SK-N-SH (cell line): ENCODE results near the gene FAM174B. TPM values are rescaled to one million over a fixed set of nuclear protein-coding genes. Genes with fewer than 3 reads are reported as not detected.

Source experiments
- CTCF ChIA-PET: fragments of 300-600, 350-600 bp; formaldehyde crosslinking; extraction: SDS; loops from one replicate; lab custom pipeline; 2021; lab: Yijun Ruan, JAX
- POLR2A ChIA-PET: fragments of 350-600 bp; sonication (Branson Sonifier 250); formaldehyde crosslinking; extraction: SDS; loops from one replicate; lab custom pipeline; 2020; ENCODE audit warnings: antibody characterized with exemption, inconsistent platforms; lab: Yijun Ruan, JAX
- DNase-seq: peaks from one replicate; pipeline ENCODE4 v3.0.0; 2012
- H2AFZ ChIP-seq: fragments of 200-600 bp; sonication (generic); 2 replicates; pipeline ENCODE4 v1.8.1; 2016; ENCODE audit warnings: antibody characterized with exemption, mild to moderate bottlenecking, low read depth
- H3F3A ChIP-seq: fragments of 200-600 bp; sonication (generic); replicated peaks from 2 replicates; pipeline ENCODE3; 2016; ENCODE audit warnings: antibody characterized with exemption, mild to moderate bottlenecking; ENCODE audit not compliant: insufficient read depth
- H3K27ac ChIP-seq, 2 experiments: fragments of 200-500 bp in 1 of 2; fragments of 200-600 bp in 1 of 2; sonication (Bioruptor generic) in 1 of 2; sonication (generic), shearing (Covaris generic) in 1 of 2; 2 replicates each; pipeline versions ENCODE4 v1.5.1 to v1.6.1; 2014 to 2016; ENCODE audit warnings: low read depth in 2 of 2, inconsistent platforms in 1 of 2, low read length in 1 of 2, mild to moderate bottlenecking in 1 of 2, mixed read lengths in 1 of 2
- H3K27me3 ChIP-seq: fragments of 200-600 bp; sonication (generic), shearing (Covaris generic); 2 replicates; pipeline ENCODE4 v1.6.1; 2016; ENCODE audit warnings: mixed run types; ENCODE audit not compliant: insufficient read depth
- H3K36me3 ChIP-seq, 2 experiments: fragments of 200-500 bp in 1 of 2; fragments of 200-600 bp in 1 of 2; sonication (Bioruptor generic) in 1 of 2; sonication (generic) in 1 of 2; replicated peaks in 1 of 2; 2 replicates each; pipeline versions ENCODE3 to v1.5.1; 2014 to 2016; ENCODE audit warnings: low read length in 1 of 2, mild to moderate bottlenecking in 1 of 2; ENCODE audit not compliant: insufficient read depth in 2 of 2, control insufficient read depth in 1 of 2
- H3K4me1 ChIP-seq, 2 experiments: fragments of 200-500 bp in 1 of 2; fragments of 200-600 bp in 1 of 2; sonication (Bioruptor generic) in 1 of 2; sonication (generic), shearing (Covaris generic) in 1 of 2; 2 replicates each; pipeline versions ENCODE4 v1.5.1 to v1.6.1; 2014 to 2016; ENCODE audit warnings: low read depth in 1 of 2, low read length in 1 of 2, mixed run types in 1 of 2; ENCODE audit not compliant: insufficient read depth in 2 of 2, control insufficient read depth in 1 of 2
- H3K4me2 ChIP-seq: fragments of 200-600 bp; sonication (generic), shearing (Covaris generic); 2 replicates; pipeline ENCODE4 v1.6.1; 2017; ENCODE audit warnings: mixed run types
- H3K4me3 ChIP-seq, 2 experiments: fragments of 200-500 bp in 1 of 2; fragments of 200-600 bp in 1 of 2; sonication (Bioruptor generic) in 1 of 2; sonication (generic), shearing (Covaris generic) in 1 of 2; 2 replicates each; pipeline versions ENCODE4 v1.5.1 to v1.8.1; 2014 to 2016; ENCODE audit warnings: low read depth in 2 of 2, inconsistent platforms in 1 of 2, low read length in 1 of 2, mild to moderate bottlenecking in 1 of 2, mixed read lengths in 1 of 2, moderate library complexity in 1 of 2
- H3K79me2 ChIP-seq: fragments of 200-600 bp; sonication (generic); 2 replicates; pipeline ENCODE4 v1.8.1; 2017; ENCODE audit warnings: mild to moderate bottlenecking; ENCODE audit not compliant: insufficient read depth
- H3K9ac ChIP-seq: fragments of 200-600 bp; sonication (generic); 2 replicates; pipeline ENCODE4 v1.6.1; 2017; ENCODE audit warnings: mixed run types
- H3K9me2 ChIP-seq: fragments of 200-600 bp; sonication (generic); 2 replicates; pipeline ENCODE4 v1.6.1; 2017; ENCODE audit warnings: mixed run types
- H3K9me3 ChIP-seq: fragments of 200-600 bp; sonication (generic); 2 replicates; pipeline ENCODE4 v1.6.1; 2017; ENCODE audit warnings: mixed run types, mild to moderate bottlenecking, moderate library complexity
- H4K20me1 ChIP-seq: fragments of 200-600 bp; sonication (generic); 2 replicates; pipeline ENCODE4 v1.6.1; 2017; ENCODE audit warnings: mild to moderate bottlenecking, mixed run types; ENCODE audit not compliant: insufficient read depth
- FOSL2 ChIP-seq: IDR thresholded peaks from 2 replicates; pipeline ENCODE4 v1.4.0; 2012; ENCODE audit warnings: low read depth, mild to moderate bottlenecking, moderate library complexity, borderline replicate concordance
- FOXJ3 ChIP-seq: sonication (generic); formaldehyde crosslinking; IDR thresholded peaks from 2 replicates; pipeline ENCODE4 v1.5.1; 2020; ENCODE audit warnings: mild to moderate bottlenecking, missing genetic modification reagents
- FOXM1 ChIP-seq: IDR thresholded peaks from 2 replicates; pipeline ENCODE4 v1.4.0; 2012; ENCODE audit warnings: low read depth, mild to moderate bottlenecking
- GABPA ChIP-seq: IDR thresholded peaks from 2 replicates; pipeline ENCODE4 v1.4.0; 2012; ENCODE audit warnings: low read depth, mild to moderate bottlenecking
- GATA2 ChIP-seq: sonication (generic); formaldehyde crosslinking; IDR thresholded peaks from 2 replicates; pipeline ENCODE4 v1.5.0; 2020; ENCODE audit warnings: mild to moderate bottlenecking, missing genetic modification reagents
- JUND ChIP-seq: IDR thresholded peaks from 2 replicates; pipeline ENCODE4 v1.4.0; 2012
- MXI1 ChIP-seq: IDR thresholded peaks from 2 replicates; pipeline ENCODE4 v1.6.1; 2012; ENCODE audit warnings: mild to moderate bottlenecking, low read depth, low read length, improper control_type of control experiment
- POLR2AphosphoS5 ChIP-seq: IDR thresholded peaks from 2 replicates; pipeline ENCODE4 v1.6.1; 2012; ENCODE audit warnings: low read depth, low read length
- RAD21 ChIP-seq: IDR thresholded peaks from 2 replicates; pipeline ENCODE4 v1.6.1; 2012; ENCODE audit warnings: mild to moderate bottlenecking, low read length
- RFX5 ChIP-seq: IDR thresholded peaks from 2 replicates; pipeline ENCODE4 v1.6.1; 2012; ENCODE audit warnings: mild to moderate bottlenecking, improper control_type of control experiment, low read length
- RXRA ChIP-seq: IDR thresholded peaks from 2 replicates; pipeline ENCODE4 v1.4.0; 2012; ENCODE audit warnings: low read depth, mild to moderate bottlenecking, borderline replicate concordance
- SIN3A ChIP-seq: IDR thresholded peaks from 2 replicates; pipeline ENCODE4 v1.6.1; 2012; ENCODE audit warnings: low read depth, mild to moderate bottlenecking, low read length, moderate library complexity, borderline replicate concordance
- SMC3 ChIP-seq: IDR thresholded peaks from 2 replicates; pipeline ENCODE4 v1.6.1; 2012; ENCODE audit warnings: low read depth, low read length, improper control_type of control experiment
- TAF1 ChIP-seq: IDR thresholded peaks from 2 replicates; pipeline ENCODE4 v1.6.1; 2012; ENCODE audit warnings: low read depth, mild to moderate bottlenecking, low read length, moderate library complexity, borderline replicate concordance
- YY1 ChIP-seq: IDR thresholded peaks from 2 replicates; pipeline ENCODE4 v1.4.0; 2012; ENCODE audit warnings: low read depth, mild to moderate bottlenecking
- WGBS: methylation state at CpG from one replicate; pipeline ENCODE4 v1.1.6; 2017; ENCODE audit warnings: low lambda C conversion rate; 5-methylcytosine and 5-hydroxymethylcytosine counted together
- polyA plus RNA-seq, 3 experiments: library from polyadenylated mRNA; depleted of rRNA; stranded (reverse); fragments of >200 nt; gene quantifications; 2 replicates each; pipeline ENCODE4 v1.2.3, GENCODE V29; 2012
- TF ChIP-seq, protein P1 (sequence below): fragments of 150-350 bp; IDR thresholded peaks from 2 replicates; pipeline ENCODE4 v1.6.1; 2017; ENCODE audit warnings: antibody characterized with exemption, low read length, low read depth, borderline replicate concordance
- TF ChIP-seq, protein P2 (sequence below): IDR thresholded peaks from 2 replicates; pipeline ENCODE4 v1.6.1; 2012; ENCODE audit warnings: mild to moderate bottlenecking, low read depth, low read length, moderate library complexity
- TF ChIP-seq, protein P3 (sequence below): fragments of 200-600 bp; sonication (generic); IDR thresholded peaks from 2 replicates; pipeline ENCODE4 v1.6.1; 2017; ENCODE audit warnings: antibody characterized with exemption, mild to moderate bottlenecking, moderate library complexity
- TF ChIP-seq, protein P4 (sequence below): IDR thresholded peaks from 2 replicates; pipeline ENCODE4 v1.4.0; 2012; ENCODE audit warnings: low read depth, borderline replicate concordance
- TF ChIP-seq, protein P5 (sequence below): fragments of 150-350 bp; IDR thresholded peaks from 2 replicates; pipeline ENCODE4 v1.6.1; 2016; ENCODE audit warnings: mild to moderate bottlenecking, low read depth, low read length
- TF ChIP-seq, protein P6 (sequence below): IDR thresholded peaks from 2 replicates; pipeline ENCODE4; 2012

FAM174B gene
- polyA plus RNA-seq, 1 of the 3 experiments (the other 2 are of a cell fraction), result 0.30 TPM

DNA sequence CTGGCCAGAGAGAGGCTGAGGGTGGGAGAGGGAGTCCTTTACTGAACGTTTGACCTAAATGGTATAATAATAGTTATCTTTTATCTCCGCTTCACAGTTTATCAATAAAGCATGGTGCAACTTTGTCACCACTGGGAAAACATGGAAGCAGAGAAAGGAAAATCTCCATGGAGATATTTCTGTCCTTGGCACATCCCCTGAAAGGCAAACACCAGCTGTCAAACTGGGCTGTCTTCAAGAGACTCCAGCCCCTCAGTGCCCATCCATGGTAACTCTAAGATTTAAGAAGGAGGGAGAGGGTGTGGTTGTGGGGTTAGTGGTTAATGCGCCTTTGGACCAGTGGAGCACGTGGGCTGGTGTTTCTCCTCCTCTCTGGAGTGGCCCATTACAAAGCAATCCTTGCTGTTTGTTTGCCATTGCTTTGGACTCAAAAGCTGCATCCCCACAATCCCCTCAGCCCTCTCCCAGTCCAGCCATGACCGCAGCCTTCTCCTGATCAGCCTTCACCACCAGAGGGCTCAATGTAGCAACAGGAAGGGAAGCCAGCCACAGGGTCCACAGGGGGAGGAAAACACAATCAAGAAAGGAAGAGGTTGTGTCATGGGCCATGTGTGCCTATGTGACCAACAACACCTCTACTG lies 38.2 kb upstream of the FAM174B start:
- TF ChIP-seq, protein P1, sequence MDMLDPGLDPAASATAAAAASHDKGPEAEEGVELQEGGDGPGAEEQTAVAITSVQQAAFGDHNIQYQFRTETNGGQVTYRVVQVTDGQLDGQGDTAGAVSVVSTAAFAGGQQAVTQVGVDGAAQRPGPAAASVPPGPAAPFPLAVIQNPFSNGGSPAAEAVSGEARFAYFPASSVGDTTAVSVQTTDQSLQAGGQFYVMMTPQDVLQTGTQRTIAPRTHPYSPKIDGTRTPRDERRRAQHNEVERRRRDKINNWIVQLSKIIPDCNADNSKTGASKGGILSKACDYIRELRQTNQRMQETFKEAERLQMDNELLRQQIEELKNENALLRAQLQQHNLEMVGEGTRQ, result no peak
- no peak for TF ChIP-seq YY1
- TF ChIP-seq SMC3, result peak; percentile 30
- TF ChIP-seq, protein P2, sequence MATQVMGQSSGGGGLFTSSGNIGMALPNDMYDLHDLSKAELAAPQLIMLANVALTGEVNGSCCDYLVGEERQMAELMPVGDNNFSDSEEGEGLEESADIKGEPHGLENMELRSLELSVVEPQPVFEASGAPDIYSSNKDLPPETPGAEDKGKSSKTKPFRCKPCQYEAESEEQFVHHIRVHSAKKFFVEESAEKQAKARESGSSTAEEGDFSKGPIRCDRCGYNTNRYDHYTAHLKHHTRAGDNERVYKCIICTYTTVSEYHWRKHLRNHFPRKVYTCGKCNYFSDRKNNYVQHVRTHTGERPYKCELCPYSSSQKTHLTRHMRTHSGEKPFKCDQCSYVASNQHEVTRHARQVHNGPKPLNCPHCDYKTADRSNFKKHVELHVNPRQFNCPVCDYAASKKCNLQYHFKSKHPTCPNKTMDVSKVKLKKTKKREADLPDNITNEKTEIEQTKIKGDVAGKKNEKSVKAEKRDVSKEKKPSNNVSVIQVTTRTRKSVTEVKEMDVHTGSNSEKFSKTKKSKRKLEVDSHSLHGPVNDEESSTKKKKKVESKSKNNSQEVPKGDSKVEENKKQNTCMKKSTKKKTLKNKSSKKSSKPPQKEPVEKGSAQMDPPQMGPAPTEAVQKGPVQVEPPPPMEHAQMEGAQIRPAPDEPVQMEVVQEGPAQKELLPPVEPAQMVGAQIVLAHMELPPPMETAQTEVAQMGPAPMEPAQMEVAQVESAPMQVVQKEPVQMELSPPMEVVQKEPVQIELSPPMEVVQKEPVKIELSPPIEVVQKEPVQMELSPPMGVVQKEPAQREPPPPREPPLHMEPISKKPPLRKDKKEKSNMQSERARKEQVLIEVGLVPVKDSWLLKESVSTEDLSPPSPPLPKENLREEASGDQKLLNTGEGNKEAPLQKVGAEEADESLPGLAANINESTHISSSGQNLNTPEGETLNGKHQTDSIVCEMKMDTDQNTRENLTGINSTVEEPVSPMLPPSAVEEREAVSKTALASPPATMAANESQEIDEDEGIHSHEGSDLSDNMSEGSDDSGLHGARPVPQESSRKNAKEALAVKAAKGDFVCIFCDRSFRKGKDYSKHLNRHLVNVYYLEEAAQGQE, result no peak
- TF ChIP-seq GABPA, result no peak
- TF ChIP-seq, protein P3, sequence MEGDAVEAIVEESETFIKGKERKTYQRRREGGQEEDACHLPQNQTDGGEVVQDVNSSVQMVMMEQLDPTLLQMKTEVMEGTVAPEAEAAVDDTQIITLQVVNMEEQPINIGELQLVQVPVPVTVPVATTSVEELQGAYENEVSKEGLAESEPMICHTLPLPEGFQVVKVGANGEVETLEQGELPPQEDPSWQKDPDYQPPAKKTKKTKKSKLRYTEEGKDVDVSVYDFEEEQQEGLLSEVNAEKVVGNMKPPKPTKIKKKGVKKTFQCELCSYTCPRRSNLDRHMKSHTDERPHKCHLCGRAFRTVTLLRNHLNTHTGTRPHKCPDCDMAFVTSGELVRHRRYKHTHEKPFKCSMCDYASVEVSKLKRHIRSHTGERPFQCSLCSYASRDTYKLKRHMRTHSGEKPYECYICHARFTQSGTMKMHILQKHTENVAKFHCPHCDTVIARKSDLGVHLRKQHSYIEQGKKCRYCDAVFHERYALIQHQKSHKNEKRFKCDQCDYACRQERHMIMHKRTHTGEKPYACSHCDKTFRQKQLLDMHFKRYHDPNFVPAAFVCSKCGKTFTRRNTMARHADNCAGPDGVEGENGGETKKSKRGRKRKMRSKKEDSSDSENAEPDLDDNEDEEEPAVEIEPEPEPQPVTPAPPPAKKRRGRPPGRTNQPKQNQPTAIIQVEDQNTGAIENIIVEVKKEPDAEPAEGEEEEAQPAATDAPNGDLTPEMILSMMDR, result peak; percentile 46
- no peak for TF ChIP-seq RXRA
- no peak for TF ChIP-seq GATA2
- TF ChIP-seq SIN3A, result no peak
- TF ChIP-seq POLR2AphosphoS5, result no peak
- TF ChIP-seq, protein P4, sequence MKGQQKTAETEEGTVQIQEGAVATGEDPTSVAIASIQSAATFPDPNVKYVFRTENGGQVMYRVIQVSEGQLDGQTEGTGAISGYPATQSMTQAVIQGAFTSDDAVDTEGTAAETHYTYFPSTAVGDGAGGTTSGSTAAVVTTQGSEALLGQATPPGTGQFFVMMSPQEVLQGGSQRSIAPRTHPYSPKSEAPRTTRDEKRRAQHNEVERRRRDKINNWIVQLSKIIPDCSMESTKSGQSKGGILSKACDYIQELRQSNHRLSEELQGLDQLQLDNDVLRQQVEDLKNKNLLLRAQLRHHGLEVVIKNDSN, result no peak
- no peak for TF ChIP-seq FOXM1
- TF ChIP-seq, protein P5, sequence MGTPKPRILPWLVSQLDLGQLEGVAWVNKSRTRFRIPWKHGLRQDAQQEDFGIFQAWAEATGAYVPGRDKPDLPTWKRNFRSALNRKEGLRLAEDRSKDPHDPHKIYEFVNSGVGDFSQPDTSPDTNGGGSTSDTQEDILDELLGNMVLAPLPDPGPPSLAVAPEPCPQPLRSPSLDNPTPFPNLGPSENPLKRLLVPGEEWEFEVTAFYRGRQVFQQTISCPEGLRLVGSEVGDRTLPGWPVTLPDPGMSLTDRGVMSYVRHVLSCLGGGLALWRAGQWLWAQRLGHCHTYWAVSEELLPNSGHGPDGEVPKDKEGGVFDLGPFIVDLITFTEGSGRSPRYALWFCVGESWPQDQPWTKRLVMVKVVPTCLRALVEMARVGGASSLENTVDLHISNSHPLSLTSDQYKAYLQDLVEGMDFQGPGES, result no peak
- no peak for TF ChIP-seq RFX5
- TF ChIP-seq JUND, result no peak
- no peak for TF ChIP-seq FOSL2
- peak; percentile 45 for TF ChIP-seq RAD21
- TF ChIP-seq, protein P6, sequence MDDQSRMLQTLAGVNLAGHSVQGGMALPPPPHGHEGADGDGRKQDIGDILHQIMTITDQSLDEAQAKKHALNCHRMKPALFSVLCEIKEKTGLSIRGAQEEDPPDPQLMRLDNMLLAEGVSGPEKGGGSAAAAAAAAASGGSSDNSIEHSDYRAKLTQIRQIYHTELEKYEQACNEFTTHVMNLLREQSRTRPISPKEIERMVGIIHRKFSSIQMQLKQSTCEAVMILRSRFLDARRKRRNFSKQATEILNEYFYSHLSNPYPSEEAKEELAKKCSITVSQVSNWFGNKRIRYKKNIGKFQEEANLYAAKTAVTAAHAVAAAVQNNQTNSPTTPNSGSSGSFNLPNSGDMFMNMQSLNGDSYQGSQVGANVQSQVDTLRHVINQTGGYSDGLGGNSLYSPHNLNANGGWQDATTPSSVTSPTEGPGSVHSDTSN, result no peak
- TF ChIP-seq MXI1, result no peak
- TF ChIP-seq FOXJ3 (CRISPR knock-in tag), result no peak
- no peak for TF ChIP-seq TAF1
- Histone ChIP-seq H3K27ac (no peak overlapping the region), H3K4me2 (no peak overlapping the region), H3K9me2 (no peaks in the 10 kb centered on the region), H3K36me3 (no peaks in the 10 kb centered on the region), H3K27me3 (no peaks in the 10 kb centered on the region), H3K79me2 (no peaks in the 10 kb centered on the region), H3K4me1 (peaks cover 0 to 11% of the 10 kb centered on the region in 2 experiments; a peak in 2 of 4 replicates), H3K9me3 (no peaks in the 10 kb centered on the region), H4K20me1 (no peaks in the 10 kb centered on the region), H3F3A (no peaks in the 10 kb centered on the region), H2AFZ (no peak overlapping the region), H3K9ac (no peak overlapping the region), H3K4me3 (no peak overlapping the region)
- ChIA-PET POLR2A (no interaction called here), CTCF (interaction anchor here (1.0 to 3.0 kb wide), 2 partner anchors 21 to 172 kb away, joined by 3 to 9 read pairs; no protein-coding TSS in a partner anchor)
- DNase-seq, result peak; percentile 55
- WGBS, result 36% methylated on average over 5 of the region's 5 CpGs
